Stomach (tissue), 9 donors: Measurements from ENCODE around the gene TTLL3. TPM values are rescaled to one million over a fixed set of nuclear protein-coding genes. Genes with fewer than 3 reads are reported as not detected.

Experiments used
- DNase-seq, 2 donors: peaks; one replicate each; pipeline versions ENCODE4 v3.0.0 to v3.0.0-alpha.2; 2013 to 2019
- H3K27ac ChIP-seq, 5 donors: fragments of 200-600 bp in 4 of 5; sonication (generic) in 4 of 5; one replicate each; pipeline ENCODE4 v1.5.1; 2013 to 2019; ENCODE audit warnings: mild to moderate bottlenecking in 1 of 5, moderate library complexity in 1 of 5
- H3K27me3 ChIP-seq, 3 donors: fragments of 200-600 bp; sonication (generic); one replicate each; pipeline ENCODE4 v1.5.1; 2017 to 2019; ENCODE audit warnings: mixed run types in 1 of 3
- H3K36me3 ChIP-seq, 4 donors: fragments of 200-600 bp; sonication (generic); 1 replicate in 3 of 4; 2 replicates in 1 of 4; pipeline ENCODE4 v1.5.1; 2016 to 2019
- H3K4me1 ChIP-seq, 4 donors: fragments of 200-600 bp; sonication (generic); one replicate each; pipeline ENCODE4 v1.5.1; 2016 to 2019
- H3K4me3 ChIP-seq, 4 donors: fragments of 200-600 bp; sonication (generic) in 3 of 4; one replicate each; pipeline ENCODE4 v1.5.1; 2016 to 2019; ENCODE audit warnings: mild to moderate bottlenecking in 1 of 4
- H3K9me3 ChIP-seq, 4 donors: fragments of 200-600 bp; sonication (generic); one replicate each; pipeline ENCODE4 v1.5.1; 2016 to 2019
- CTCF ChIP-seq, 7 experiments: fragments of 450-650 bp in 4 of 7; fragments of 200-600 bp in 3 of 7; sonication (generic) in 3 of 7; IDR thresholded peaks; one replicate each; pipeline ENCODE4 v1.5.1; 2016 to 2019; ENCODE audit warnings: antibody characterized with exemption in 7 of 7, control low read depth in 2 of 7, mild to moderate bottlenecking in 1 of 7
- EP300 ChIP-seq: sonication (generic); formaldehyde crosslinking; IDR thresholded peaks from one replicate; pipeline ENCODE4 v1.6.1; 2017; ENCODE audit warnings: antibody characterized with exemption
- POLR2A ChIP-seq, 4 donors: fragments of 450-650 bp; IDR thresholded peaks; one replicate each; pipeline ENCODE4 v1.6.1; 2016; ENCODE audit warnings: antibody characterized with exemption in 4 of 4, control low read depth in 2 of 4, mild to moderate bottlenecking in 1 of 4, moderate library complexity in 1 of 4
- POLR2AphosphoS5 ChIP-seq, 3 donors: sonication (generic); formaldehyde crosslinking; IDR thresholded peaks; one replicate each; pipeline ENCODE4 v1.6.1; 2016; ENCODE audit warnings: antibody characterized with exemption in 3 of 3
- WGBS, 5 donors: extraction: QIAGEN DNeasy Blood & Tissue Kit in 3 of 5; methylation state at CpG; one replicate each; pipeline versions ENCODE4 v1.1.5 to v1.1.7; 2013 to 2018; 5-methylcytosine and 5-hydroxymethylcytosine counted together
- intact Hi-C: fragments of 100-400 bp; cut with DNase I; formaldehyde crosslinking; loops from one replicate; pipeline ENCODE4 v1.15.1; 2023; ENCODE audit warnings: low total_unique reads
- polyA plus RNA-seq, 3 donors: library from polyadenylated mRNA; stranded (reverse); fragments of 200-250 nt; gene quantifications; one replicate each; pipeline ENCODE4 v1.2.3, GENCODE V29; 2013
- total RNA-seq, 5 donors: library from RNA; depleted of rRNA; stranded (reverse); fragments of >200 nt; gene quantifications; one replicate each; pipeline versions ENCODE4 v1.1.0 to v1.2.3, GENCODE V29; 2014 to 2016
- donor health status: healthy with polysubstance abuse.
- donor health status: Bipolar disorder and iron deficiency.
- donor health status: healthy.

The TTLL3 gene
- total and polyA plus RNA-seq, 8 donors: 6.7 to 593 (median 77.4) TPM

GRCh38 chr3:9833078-9833477, 23.0 kb downstream of the TTLL3 start:
- WGBS, 5 donors: 88 to 98% (median 88%) methylated on average over 9 of the region's 9 CpGs
- Histone ChIP-seq H3K4me1 (no peaks in the 10 kb centered on the region), H3K36me3 (peaks cover 16 to 94% (median 82%) of the 10 kb centered on the region in 4 donors), H3K27ac (no peak overlapping the region), H3K4me3 (no peak overlapping the region), H3K27me3 (no peaks in the 10 kb centered on the region), H3K9me3 (no peaks in the 10 kb centered on the region)
- DNase-seq: no peak
- TF ChIP-seq POLR2AphosphoS5 (IDR thresholded peaks at IDR 0.05) (no peak), CTCF (IDR thresholded peaks at IDR 0.05) (no peak), POLR2A (IDR thresholded peaks at IDR 0.05) (no peak), EP300 (no peak)
- intact Hi-C loops: no loop called here

- no peaks in the 10 kb centered on the region for H3K4me1 ChIP-seq
- no peak overlapping the region for H3K27ac ChIP-seq
- 82 to 85% (median 84%) methylated on average over 15 to 18 of the region's 18 CpGs for WGBS, 5 donors
- no peak overlapping the region for H3K4me3 ChIP-seq
- no peak for DNase-seq
- no peaks in the 10 kb centered on the region for H3K27me3 ChIP-seq
- TF ChIP-seq POLR2AphosphoS5 (IDR thresholded peaks at IDR 0.05): no peak
- H3K9me3 ChIP-seq: no peaks in the 10 kb centered on the region
- intact Hi-C loops: no loop called here
- peaks cover 20 to 95% (median 82%) of the 10 kb centered on the region in 4 donors for H3K36me3 ChIP-seq
These were observed 24.7 kb downstream of the TTLL3 start for GRCh38 chr3:9834520-9835380.

GRCh38 chr3:9837701-9838582, 27.9 kb downstream of the TTLL3 start:
- no peak overlapping the region for H3K27ac ChIP-seq
- H3K4me1 ChIP-seq: peaks cover 5 to 11% (median 9%) of the 10 kb centered on the region in 4 donors
- no peaks in the 10 kb centered on the region for H3K27me3 ChIP-seq
- intact Hi-C loops: no loop called here
- peak in 1 of 2 donors; percentile 57 for DNase-seq
- no peaks in the 10 kb centered on the region for H3K9me3 ChIP-seq
- 80 to 90% (median 89%) methylated on average over 12 of the region's 12 CpGs for WGBS, 5 donors
- TF ChIP-seq POLR2AphosphoS5 (IDR thresholded peaks at IDR 0.05) (no peak), CTCF (IDR thresholded peaks at IDR 0.05) (no peak), POLR2A (IDR thresholded peaks at IDR 0.05) (no peak), EP300 (no peak)
- no peak overlapping the region for H3K4me3 ChIP-seq
- peaks cover 28 to 92% (median 79%) of the 10 kb centered on the region in 4 donors for H3K36me3 ChIP-seq

- no peak overlapping the region for H3K4me3 ChIP-seq
- H3K9me3 ChIP-seq: no peaks in the 10 kb centered on the region
- DNase-seq: no peak
- intact Hi-C loops: no loop called here
- TF ChIP-seq CTCF (IDR thresholded peaks at IDR 0.05) (no peak), EP300 (no peak), POLR2A (IDR thresholded peaks at IDR 0.05) (no peak), POLR2AphosphoS5 (IDR thresholded peaks at IDR 0.05) (no peak)
- H3K27me3 ChIP-seq: no peaks in the 10 kb centered on the region
- H3K4me1 ChIP-seq: peaks cover 7 to 15% (median 15%) of the 10 kb centered on the region in 4 donors
- 82 to 93% (median 88%) methylated on average over 4 of the region's 4 CpGs for WGBS, 5 donors
- H3K36me3 ChIP-seq: peaks cover 23 to 83% (median 71%) of the 10 kb centered on the region in 4 donors
- H3K27ac ChIP-seq: no peak overlapping the region
These were observed 28.8 kb downstream of the TTLL3 start for GRCh38 chr3:9838856-9839255.
